Stimulated activated effector memory CD8-positive, alpha-beta T cell treated with anti-CD3 and anti-CD28 coated beads, Interleukin-12 subunit alpha, Interleukin-12 subunit beta, amount 100 ng/mL, for 72 hours (primary cell): Measurements from ENCODE around the gene GAGE12J.
"Not testable (repeated sequence)": the region's sequence is repeated elsewhere in the genome, so short reads cannot be mapped to it uniquely, and the experiment has no call there.

Experiments used
- ATAC-seq: fragments of 150-1000 bp; cut with Tn5 transposase; 2 replicates; pipeline ENCODE4 v1.10.0; 2021
- DNase-seq, 2 donors: peaks; one replicate each; pipeline ENCODE4 v3.0.0; 2021 to 2022; ENCODE audit warnings: low spot score in 2 of 2
- H3K27ac Mint-ChIP-seq: one replicate; pipeline ENCODE4 v1.8.0; 2022; ENCODE audit warnings: mild to moderate bottlenecking, mixed read lengths
- H3K36me3 Mint-ChIP-seq: one replicate; pipeline ENCODE4 v1.8.0; 2022; ENCODE audit warnings: mild to moderate bottlenecking, mixed read lengths
- H3K4me1 Mint-ChIP-seq: one replicate; pipeline ENCODE4 v1.8.0; 2022; ENCODE audit warnings: mixed read lengths
- H3K4me3 Mint-ChIP-seq: one replicate; pipeline ENCODE4 v1.8.0; 2022; ENCODE audit warnings: mild to moderate bottlenecking, mixed read lengths
- H3K9me3 Mint-ChIP-seq: one replicate; pipeline ENCODE4 v1.8.0; 2022; ENCODE audit warnings: mixed read lengths

The GAGE12J gene, protein sequence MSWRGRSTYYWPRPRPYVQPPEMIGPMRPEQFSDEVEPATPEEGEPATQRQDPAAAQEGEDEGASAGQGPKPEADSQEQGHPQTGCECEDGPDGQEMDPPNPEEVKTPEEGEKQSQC

DNA sequence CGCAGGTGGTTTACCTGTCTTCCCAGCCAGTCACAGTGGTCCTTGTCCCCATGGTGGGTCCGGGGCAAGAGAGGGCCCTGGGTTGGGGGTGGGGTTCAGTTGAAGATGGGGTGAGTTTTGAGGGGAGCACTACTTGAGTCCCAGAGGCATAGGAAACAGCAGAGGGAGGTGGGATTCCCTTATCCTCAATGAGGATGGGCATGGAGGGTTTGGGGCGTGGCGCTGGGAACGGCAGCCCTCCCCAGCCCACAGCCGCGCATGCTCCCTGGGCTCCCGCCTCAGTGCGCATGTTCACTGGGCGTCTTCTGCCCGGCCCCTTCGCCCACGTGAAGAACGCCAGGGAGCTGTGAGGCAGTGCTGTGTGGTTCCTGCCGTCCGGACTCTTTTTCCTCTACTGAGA is at the start of gene GAGE12J:
Gene GAGE12J, plus strand, starts transcription at position 301 of the 400 bp plus-strand sequence. CDS start 1,157 bp downstream, outside the sequence.
- H3K36me3 Mint-ChIP-seq, ATAC-seq, H3K4me3 Mint-ChIP-seq, H3K9me3 Mint-ChIP-seq, H3K27ac Mint-ChIP-seq, DNase-seq, H3K4me1 Mint-ChIP-seq: not testable (repeated sequence)

DNA sequence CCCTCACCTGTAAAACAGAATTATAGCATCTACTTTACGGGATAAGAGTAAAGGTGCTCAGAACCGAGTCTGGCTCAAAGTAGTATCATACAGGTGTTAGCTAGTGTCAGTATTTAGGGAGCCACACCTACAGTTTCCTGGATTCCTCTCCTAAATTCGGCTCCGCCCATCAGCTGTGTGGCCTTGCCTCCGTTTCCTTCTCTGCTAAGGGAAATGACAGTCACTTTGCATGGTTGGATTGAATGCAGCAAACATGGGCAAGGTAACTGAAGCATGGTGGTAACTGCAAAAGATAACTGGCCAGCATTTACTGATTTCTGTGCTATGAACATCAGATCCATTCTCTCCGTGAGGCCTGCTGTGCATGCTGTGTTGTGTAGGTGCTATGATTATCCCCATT is 49.4 kb upstream of the GAGE12J start:
- peak overlapping the region; percentile 93 for H3K27ac Mint-ChIP-seq
- ATAC-seq (no peak), DNase-seq (no peak)
- H3K36me3 Mint-ChIP-seq: peaks cover 48% of the 10 kb centered on the region
- H3K4me1 Mint-ChIP-seq: peaks cover 68% of the 10 kb centered on the region
- peak overlapping the region; percentile 80 for H3K4me3 Mint-ChIP-seq
- no peaks in the 10 kb centered on the region for H3K9me3 Mint-ChIP-seq

DNA sequence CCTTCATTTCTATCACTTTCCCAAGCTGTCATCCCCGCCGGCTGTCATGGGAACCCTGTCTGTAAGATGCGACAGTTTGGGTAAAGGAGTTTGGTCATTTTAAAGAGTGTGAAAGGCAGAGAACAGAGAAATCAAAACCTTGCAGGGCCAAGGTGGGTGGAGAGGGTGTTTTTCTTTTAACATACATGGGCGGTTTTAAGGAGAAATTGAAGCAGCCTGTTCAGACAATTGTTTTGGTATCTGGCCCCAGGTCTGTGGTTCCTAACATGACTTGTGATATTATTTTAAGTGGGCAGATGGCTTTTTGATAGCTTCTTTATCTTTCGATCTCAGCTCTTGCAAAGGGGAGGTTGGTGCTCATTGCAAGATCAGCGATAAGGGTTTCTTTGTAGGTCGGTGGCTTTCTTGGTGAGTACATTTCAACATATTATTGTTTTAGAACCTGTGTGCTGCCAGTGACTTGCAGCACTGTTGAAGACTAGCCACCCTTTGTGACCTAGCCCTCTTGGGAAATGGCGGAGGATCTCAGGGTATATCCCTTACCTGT is 48.6 kb upstream of the GAGE12J start:
- ATAC-seq: peak; percentile 25
- peak overlapping the region; percentile 93 for H3K27ac Mint-ChIP-seq
- DNase-seq: peak in 1 of 2 donors; percentile 61
- H3K9me3 Mint-ChIP-seq: no peaks in the 10 kb centered on the region
- peak overlapping the region; percentile 80 for H3K4me3 Mint-ChIP-seq
- H3K36me3 Mint-ChIP-seq: peaks cover 51% of the 10 kb centered on the region
- peaks cover 68% of the 10 kb centered on the region for H3K4me1 Mint-ChIP-seq

DNA sequence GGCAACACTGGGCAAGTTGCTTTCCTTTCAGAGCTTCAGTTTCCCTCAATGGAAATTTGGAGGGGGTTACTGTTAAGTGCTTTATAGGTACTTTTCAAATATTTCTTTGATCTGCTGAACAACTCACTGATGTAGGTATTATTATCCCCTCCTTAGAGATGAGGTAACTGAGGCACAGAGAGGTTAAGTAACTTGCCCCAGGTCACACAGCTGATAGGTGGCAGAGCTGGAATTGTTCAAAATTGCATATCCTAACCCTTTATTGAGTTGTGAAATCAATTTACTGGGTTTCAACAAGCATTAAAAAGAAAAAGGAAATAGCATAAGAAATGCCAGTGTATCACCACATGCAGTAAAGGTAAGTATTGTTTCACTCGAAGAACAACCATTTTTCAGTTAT is 45.6 kb upstream of the GAGE12J start:
- ATAC-seq (no peak), DNase-seq (no peak)
- Mint-ChIP-seq H3K27ac (peak overlapping the region; percentile 93), H3K4me1 (peaks cover 65% of the 10 kb centered on the region), H3K36me3 (peaks cover 34% of the 10 kb centered on the region), H3K9me3 (no peaks in the 10 kb centered on the region), H3K4me3 (peak overlapping the region; percentile 80)

DNA sequence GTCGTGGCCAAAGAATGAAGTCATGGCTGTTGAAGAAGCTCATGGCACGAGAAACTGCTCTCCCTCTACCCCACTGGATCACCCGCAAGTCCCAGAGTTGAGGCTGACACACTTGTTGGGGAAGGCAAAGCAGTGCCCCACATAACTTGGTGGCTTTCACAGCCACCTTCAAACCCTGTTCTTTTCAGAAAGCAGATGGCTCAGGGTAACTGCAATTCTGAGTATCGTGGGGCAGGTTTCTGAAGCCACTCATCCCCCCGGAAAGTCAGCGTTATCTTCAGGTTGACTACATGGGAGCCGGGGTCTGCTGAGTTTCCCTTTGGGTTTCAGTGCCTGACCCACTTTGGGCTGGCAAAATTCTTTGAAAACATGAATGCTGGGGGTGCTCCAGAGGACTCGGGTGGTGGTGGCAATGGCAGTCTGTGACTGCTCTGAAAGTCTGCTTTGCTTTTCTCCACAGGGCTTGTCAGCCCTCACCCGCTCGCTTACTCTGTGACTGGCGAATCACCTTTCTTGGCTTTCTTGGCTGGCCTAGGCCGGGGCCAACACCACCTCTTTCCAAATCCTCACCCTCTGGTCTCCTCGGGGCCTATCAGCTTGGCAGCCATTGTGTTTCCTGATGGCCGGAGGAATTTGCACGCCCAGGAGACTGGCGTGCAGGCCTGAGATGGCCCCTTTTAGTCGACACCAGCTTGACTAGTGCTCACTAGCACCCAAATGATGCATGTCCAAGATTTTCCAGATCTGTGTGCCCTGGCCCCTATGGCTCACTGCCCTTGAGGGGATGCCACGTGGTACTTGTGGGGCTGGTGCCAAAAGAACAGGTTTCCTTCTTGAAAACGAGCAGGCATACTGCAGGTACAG is 44.9 kb upstream of the GAGE12J start:
- ATAC-seq (peak; percentile 71), DNase-seq (peak in 1 of 2 donors; percentile 55)
- H3K4me3 Mint-ChIP-seq: peak overlapping the region; percentile 80

DNA sequence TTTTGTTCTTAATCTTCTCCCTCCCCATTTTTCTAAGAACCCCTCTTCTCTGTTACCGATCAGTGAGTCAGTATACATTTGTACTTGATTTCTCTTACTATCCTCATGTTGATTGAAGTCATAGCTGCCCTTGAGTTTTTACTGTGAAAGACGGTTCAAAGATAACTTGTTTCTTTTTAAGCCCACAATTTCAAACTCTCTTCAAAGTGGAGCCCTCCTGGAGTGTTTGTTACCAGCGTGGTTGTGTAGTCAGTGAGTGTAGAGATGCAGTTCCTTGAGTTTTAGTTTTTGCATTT is 44.4 kb upstream of the GAGE12J start:
- Mint-ChIP-seq H3K4me3 (peak overlapping the region; percentile 80), H3K4me1 (peaks cover 66% of the 10 kb centered on the region)

More for the DNA sequence above, 44.9 kb upstream of the GAGE12J start:
- Mint-ChIP-seq H3K27ac (peak overlapping the region; percentile 93), H3K36me3 (peaks cover 31% of the 10 kb centered on the region), H3K9me3 (no peaks in the 10 kb centered on the region), H3K4me1 (peaks cover 62% of the 10 kb centered on the region)

DNA sequence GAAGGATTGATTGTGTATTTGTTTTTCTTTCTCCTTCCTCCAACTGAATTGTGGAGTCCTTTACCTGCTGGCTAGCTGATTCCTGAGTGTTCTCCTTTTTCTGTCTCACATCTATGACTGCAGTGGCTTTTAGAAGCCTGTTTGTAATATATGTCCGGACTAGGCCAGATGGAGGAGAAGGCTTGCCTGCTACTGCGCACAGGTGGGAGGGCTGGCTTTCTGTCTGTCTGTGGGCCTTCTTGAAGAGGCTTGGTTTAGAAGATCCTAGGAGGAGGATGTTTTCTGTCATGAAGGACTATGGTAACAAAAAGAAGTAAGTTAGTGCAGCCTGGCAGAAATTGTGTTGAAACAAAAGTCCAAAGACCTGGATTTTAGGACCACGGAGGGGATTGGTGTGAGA is 43.8 kb upstream of the GAGE12J start:
- peak overlapping the region; percentile 80 for H3K4me3 Mint-ChIP-seq
- peaks cover 64% of the 10 kb centered on the region for H3K4me1 Mint-ChIP-seq
- DNase-seq: no peak
- H3K27ac Mint-ChIP-seq: peak overlapping the region; percentile 93
- no peaks in the 10 kb centered on the region for H3K9me3 Mint-ChIP-seq
- H3K36me3 Mint-ChIP-seq: peaks cover 25% of the 10 kb centered on the region
- no peak for ATAC-seq

More for the DNA sequence above, 44.4 kb upstream of the GAGE12J start:
- Mint-ChIP-seq H3K36me3 (peaks cover 30% of the 10 kb centered on the region), H3K9me3 (no peaks in the 10 kb centered on the region), H3K27ac (peak overlapping the region; percentile 93)
- DNase-seq (no peak), ATAC-seq (peak; percentile 60)

DNA sequence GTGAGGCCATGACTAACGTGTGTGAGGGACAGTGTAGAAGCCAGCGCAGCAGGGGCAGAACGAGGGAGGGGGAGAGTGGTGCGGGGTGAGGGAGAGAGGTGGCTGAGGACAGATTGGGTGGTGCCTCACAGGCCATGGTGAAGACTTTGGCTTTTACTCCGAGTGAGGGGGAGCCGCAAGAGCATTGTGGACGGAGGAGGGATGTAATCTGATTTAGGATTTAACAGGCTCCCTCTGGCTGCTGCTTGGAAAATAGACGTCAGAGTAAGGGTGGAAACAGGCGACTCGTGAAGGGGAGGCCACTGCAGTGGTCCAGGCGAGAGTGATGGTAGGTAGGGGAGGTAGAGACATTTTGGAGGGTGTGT is 39.2 kb upstream of the GAGE12J start:
- Mint-ChIP-seq H3K4me3 (no peak overlapping the region), H3K9me3 (no peaks in the 10 kb centered on the region), H3K4me1 (peaks cover 34% of the 10 kb centered on the region), H3K27ac (no peak overlapping the region), H3K36me3 (peaks cover 6% of the 10 kb centered on the region)
- ATAC-seq: no peak
- DNase-seq: no peak

DNA sequence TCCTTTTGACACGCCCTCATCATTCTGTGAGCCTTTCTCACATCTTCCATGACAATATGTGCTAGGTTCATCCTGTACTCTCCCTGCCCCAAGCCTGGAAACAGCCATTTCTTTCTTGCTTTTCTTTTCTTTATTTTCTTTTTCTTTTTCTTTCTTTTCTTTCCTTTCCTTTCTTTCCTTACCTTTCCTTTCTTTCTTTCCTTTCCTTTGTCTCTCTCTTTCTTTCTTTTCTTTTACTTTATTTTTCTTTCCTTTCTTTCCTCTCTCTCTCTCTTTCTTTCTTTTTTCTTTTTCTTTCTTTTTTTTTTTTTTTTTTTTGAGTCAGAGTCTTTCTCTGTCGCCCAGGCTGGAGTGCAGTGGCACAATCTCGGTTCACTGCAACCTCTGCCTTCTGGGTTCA is 37.6 kb upstream of the GAGE12J start:
- peak overlapping the region; percentile 77 for H3K27ac Mint-ChIP-seq
- DNase-seq: no peak
- H3K9me3 Mint-ChIP-seq: no peaks in the 10 kb centered on the region
- H3K4me1 Mint-ChIP-seq: peaks cover 34% of the 10 kb centered on the region
- no peak for ATAC-seq
- peaks cover 4% of the 10 kb centered on the region for H3K36me3 Mint-ChIP-seq
- no peak overlapping the region for H3K4me3 Mint-ChIP-seq

DNA sequence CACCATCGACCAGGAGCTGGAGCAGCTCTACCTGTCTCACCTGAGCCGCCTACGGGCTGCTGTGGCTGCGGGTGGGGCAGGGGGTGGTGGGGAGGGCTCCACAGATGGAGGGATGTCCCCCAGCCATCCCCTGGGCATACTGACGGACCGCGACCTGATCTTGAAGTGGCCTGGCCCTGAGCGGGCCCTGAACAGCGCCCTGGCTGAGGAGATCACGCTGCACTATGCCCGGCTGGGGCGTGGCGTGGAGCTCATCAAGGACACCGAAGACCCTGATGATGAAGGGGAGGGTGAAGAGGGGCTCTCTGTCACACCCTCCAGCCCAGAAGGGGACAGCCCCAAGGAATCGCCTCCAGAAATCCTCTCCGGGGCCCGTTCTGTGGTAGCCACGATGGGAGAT is 35.7 kb upstream of the GAGE12J start:
- Mint-ChIP-seq H3K36me3 (peaks cover 4% of the 10 kb centered on the region), H3K4me3 (no peak overlapping the region), H3K9me3 (no peaks in the 10 kb centered on the region), H3K4me1 (peaks cover 32% of the 10 kb centered on the region), H3K27ac (no peak overlapping the region)
- DNase-seq (no peak), ATAC-seq (no peak)

DNA sequence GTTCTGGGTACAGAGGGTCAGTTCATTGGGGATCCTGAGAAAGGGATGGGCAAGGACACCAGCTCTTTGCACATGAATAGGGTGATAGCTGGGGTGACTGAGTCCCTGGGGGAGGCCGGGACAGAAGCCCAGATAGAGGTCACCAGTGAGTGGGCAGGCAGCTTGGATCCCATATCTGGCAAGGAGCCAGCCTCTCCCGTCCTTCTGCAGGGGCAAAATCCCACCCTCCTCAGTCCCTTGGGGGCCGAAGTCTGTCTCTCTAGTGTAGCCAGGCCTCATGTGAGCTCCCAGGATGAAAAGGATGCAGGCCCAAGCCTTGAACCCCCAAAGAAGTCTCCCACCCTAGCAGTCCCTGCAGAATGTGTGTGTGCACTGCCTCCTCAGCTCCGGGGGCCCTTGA is 35.3 kb upstream of the GAGE12J start:
- Mint-ChIP-seq H3K4me1 (peaks cover 34% of the 10 kb centered on the region), H3K4me3 (no peak overlapping the region), H3K27ac (no peak overlapping the region), H3K9me3 (no peaks in the 10 kb centered on the region), H3K36me3 (peaks cover 4% of the 10 kb centered on the region)
- no peak for ATAC-seq
- DNase-seq: no peak

DNA sequence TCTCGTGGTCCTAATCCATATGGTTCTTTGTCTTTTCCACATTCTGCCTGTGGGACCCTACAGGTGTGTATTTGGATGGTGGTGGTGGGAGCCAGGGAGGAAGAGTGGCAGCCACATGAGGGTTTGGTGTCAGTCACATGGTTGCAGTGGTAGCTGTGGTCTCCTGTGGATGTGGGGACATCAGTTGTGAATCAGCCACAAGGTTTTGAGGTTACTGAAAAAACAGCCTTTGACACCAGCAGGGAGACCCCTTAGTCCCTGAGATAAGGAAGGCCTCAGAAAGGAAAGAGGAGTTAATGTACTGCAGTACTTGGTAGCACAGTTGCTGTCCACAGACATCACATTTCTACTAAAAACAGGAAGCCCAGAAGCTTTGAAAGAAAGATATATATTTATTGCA is 34.2 kb upstream of the GAGE12J start:
- Mint-ChIP-seq H3K9me3 (no peaks in the 10 kb centered on the region), H3K27ac (no peak overlapping the region)
- ATAC-seq: peak; percentile 28

DNA sequence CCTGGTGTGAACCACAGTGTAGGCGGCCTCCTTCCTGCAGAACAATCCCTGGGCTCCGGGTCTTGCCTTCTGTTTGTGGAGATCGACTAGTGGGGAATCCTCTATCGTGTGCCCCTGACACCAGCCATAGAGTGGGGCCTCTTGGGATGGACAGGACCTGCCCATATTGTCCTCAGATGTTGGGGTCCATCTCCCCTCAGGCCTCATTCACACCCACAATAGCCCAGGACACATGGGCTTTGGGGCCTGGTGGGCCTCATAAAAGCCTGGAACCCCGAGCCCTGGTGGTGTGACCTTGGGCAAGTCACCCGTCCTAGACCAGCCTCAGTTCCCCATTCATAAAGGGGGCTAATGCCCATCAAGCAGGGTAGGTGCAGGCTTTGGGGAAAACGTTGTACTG is 31.6 kb upstream of the GAGE12J start:
- H3K4me3 Mint-ChIP-seq: no peak overlapping the region
- peaks cover 33% of the 10 kb centered on the region for H3K4me1 Mint-ChIP-seq
- ATAC-seq (no peak), DNase-seq (no peak)
- H3K27ac Mint-ChIP-seq: no peak overlapping the region
- H3K9me3 Mint-ChIP-seq: no peaks in the 10 kb centered on the region
- no peaks in the 10 kb centered on the region for H3K36me3 Mint-ChIP-seq

More for the DNA sequence above, 34.2 kb upstream of the GAGE12J start:
- no peak overlapping the region for H3K4me3 Mint-ChIP-seq
- no peak for DNase-seq
- H3K36me3 Mint-ChIP-seq: peaks cover 4% of the 10 kb centered on the region
- peaks cover 35% of the 10 kb centered on the region for H3K4me1 Mint-ChIP-seq

DNA sequence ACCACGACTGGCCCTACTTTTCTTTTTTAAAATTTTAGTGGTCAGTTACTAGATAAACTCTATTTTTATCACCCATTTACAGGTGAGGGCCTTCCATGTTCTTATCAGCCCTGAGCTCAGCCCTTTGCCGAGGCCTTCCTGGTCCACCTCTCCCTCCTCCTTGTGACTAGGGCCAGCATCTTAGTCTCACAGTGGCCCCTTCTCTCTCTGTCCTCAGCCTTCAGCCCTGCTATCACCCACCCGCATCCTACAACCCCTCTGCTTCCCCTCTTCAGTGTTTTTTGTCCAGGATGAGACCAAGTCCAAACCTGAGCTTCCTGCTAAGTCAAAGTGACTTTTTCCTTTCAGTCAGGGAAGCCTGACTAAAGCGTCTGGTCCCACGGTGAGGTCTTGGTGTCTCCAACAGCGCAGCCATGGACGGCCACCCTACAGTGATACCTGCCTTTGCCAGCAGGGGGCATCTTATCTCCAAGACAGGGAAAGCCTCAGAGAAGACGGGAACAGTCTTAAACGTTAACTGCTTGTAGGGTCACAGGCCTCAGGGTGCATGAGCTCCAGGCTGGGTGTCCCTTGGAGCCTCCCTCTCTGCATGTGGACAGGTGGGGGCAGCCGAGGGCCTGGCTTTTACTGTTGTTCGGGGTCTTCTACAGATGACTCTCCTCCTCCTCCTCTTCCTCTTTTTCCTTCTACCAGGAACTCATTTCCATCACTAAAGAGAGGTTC is 30.1 kb upstream of the GAGE12J start:
- Mint-ChIP-seq H3K36me3 (no peaks in the 10 kb centered on the region), H3K27ac (peak overlapping the region; percentile 89), H3K9me3 (no peaks in the 10 kb centered on the region), H3K4me1 (peaks cover 33% of the 10 kb centered on the region), H3K4me3 (peak overlapping the region; percentile 17)
- ATAC-seq (peak; percentile 87), DNase-seq (peak; percentile 52 to 85)
